Measurements from ENCODE around the gene WDR77. TPM values are rescaled to one million over a fixed set of nuclear protein-coding genes. Genes with fewer than 3 reads are reported as not detected.

The WDR77 gene
- total RNA-seq, 2 experiments from 2014 or later = 44.6 to 48.4 TPM

- Mint-ChIP-seq H3K27me3 (no peaks in the 10 kb centered on the region), H3K36me3 (no peaks in the 10 kb centered on the region), H3K9me3 (peaks cover 11% of the 10 kb centered on the region), H3K27ac (peak overlapping the region; percentile 23), H3K4me3 (peak overlapping the region; percentile 50), H3K4me1 (ENCODE audit: low read depth) (peaks cover 48% of the 10 kb centered on the region)
- CTCF ChIA-PET = interaction anchor here (0.6 to 6.6 kb wide), 6 partner anchors 9 to 371 kb away, joined by 3 to 169 read pairs (median 16); partner anchors contain the start of genes ATP5PB, CHI3L2 and WDR77
- intact Hi-C loops (cut with micrococcal nuclease) = loop anchor here (1.0 to 10.0 kb wide), 6 partner anchors 40 to 370 kb away; partner anchors contain the start of genes CEPT1 and DRAM2
- peak; percentile 71 for DNase-seq
- POLR2A ChIA-PET = interaction anchor here (1.1 to 1.5 kb wide), 2 partner anchors 47 to 179 kb away, joined by 3 read pairs; partner anchors contain the start of genes ATP5PB and WDR77
Observed at GRCh38 chr1:111402083-111402482, 47.0 kb downstream of the WDR77 start.

GRCh38 chr1:111399792-111400610 lies 49.1 kb downstream of the WDR77 start:
- H3K36me3 Mint-ChIP-seq = no peaks in the 10 kb centered on the region
- H3K4me3 Mint-ChIP-seq = no peak overlapping the region
- peaks cover 29% of the 10 kb centered on the region for H3K4me1 Mint-ChIP-seq (ENCODE audit: low read depth)
- POLR2A ChIA-PET = interaction anchor here (0.9 kb wide), 2 partner anchors 54 to 168 kb away, joined by 3 read pairs; no protein-coding TSS in a partner anchor
- H3K9me3 Mint-ChIP-seq = peaks cover 11% of the 10 kb centered on the region
- no peak overlapping the region for H3K27ac Mint-ChIP-seq
- CTCF ChIA-PET = interaction anchor here (0.6 to 6.6 kb wide), 40 partner anchors 9 to 1382 kb away, joined by 3 to 169 read pairs (median 4); partner anchors contain the start of genes ATP5PB, CHI3L2 and WDR77
- H3K27me3 Mint-ChIP-seq = no peaks in the 10 kb centered on the region
- DNase-seq = peak; percentile 40
- intact Hi-C loops (cut with micrococcal nuclease) = loop anchor here (5.0 to 10.0 kb wide), 4 partner anchors 42 to 368 kb away; partner anchors contain the start of genes CEPT1 and DRAM2

GRCh38 chr1:111392460-111392945 lies 56.6 kb downstream of the WDR77 start:
- Mint-ChIP-seq H3K36me3 (no peaks in the 10 kb centered on the region), H3K27ac (no peak overlapping the region), H3K4me3 (no peak overlapping the region), H3K4me1 (ENCODE audit: low read depth) (no peaks in the 10 kb centered on the region), H3K9me3 (no peaks in the 10 kb centered on the region), H3K27me3 (no peaks in the 10 kb centered on the region)
- intact Hi-C loops (cut with micrococcal nuclease) = no loop called here
- DNase-seq = no peak
- POLR2A ChIA-PET = no interaction called here
- CTCF ChIA-PET = interaction anchor here (1.1 kb wide), 1 partner anchor 362 kb away, joined by 3 read pairs; no protein-coding TSS in a partner anchor

- H3K36me3 Mint-ChIP-seq = no peaks in the 10 kb centered on the region
- POLR2A ChIA-PET = no interaction called here
Observed at GRCh38 chr1:111392042-111392441, 57.0 kb downstream of the WDR77 start.

More at GRCh38 chr1:111392042-111392441, 57.0 kb downstream of the WDR77 start:
- Mint-ChIP-seq H3K4me3 (no peak overlapping the region), H3K4me1 (ENCODE audit: low read depth) (no peaks in the 10 kb centered on the region), H3K27ac (no peak overlapping the region), H3K9me3 (no peaks in the 10 kb centered on the region), H3K27me3 (no peaks in the 10 kb centered on the region)
- DNase-seq = no peak
- intact Hi-C loops (cut with micrococcal nuclease) = no loop called here
- CTCF ChIA-PET = interaction anchor here (1.1 kb wide), 1 partner anchor 362 kb away, joined by 3 read pairs; no protein-coding TSS in a partner anchor

Other genes starting within 250 kb of the WDR77 start
- 100 to 1,000 TPM; 156 to 157 TPM for gene DENND2D, start 248.6 kb downstream of the WDR77 start, total RNA-seq
- gene CHI3L2, start 221.5 kb downstream of the WDR77 start, total RNA-seq = 1 to 10 TPM; 2.2 to 2.8 TPM
- gene CHIA, start 158.4 kb downstream of the WDR77 start, total RNA-seq = not detected
- 1 to 10 TPM; 1.1 to 1.9 TPM for gene OVGP1, start 21.5 kb downstream of the WDR77 start, total RNA-seq
- 100 to 1,000 TPM; 300 to 302 TPM for gene ATP5PB, start 208 bp upstream of the WDR77 start, total RNA-seq
- 1 to 10 TPM; 3.9 to 5.1 TPM for gene C1orf162, start 24.7 kb upstream of the WDR77 start, total RNA-seq
- under 1 TPM in 1 of 2 experiments, not detected in 1; 0.14 TPM for gene ADORA3, start 54.4 kb upstream of the WDR77 start, total RNA-seq
- gene TMIGD3, start 54.4 kb upstream of the WDR77 start, total RNA-seq = under 1 TPM in 1 of 2 experiments, not detected in 1; 0.24 TPM
- gene RAP1A, start 170.5 kb upstream of the WDR77 start, total RNA-seq = 100 to 1,000 TPM; 292 to 294 TPM